Stomach (tissue), 9 donors: ENCODE data around the gene PHF1. TPM values are rescaled to one million over a fixed set of nuclear protein-coding genes. Genes with fewer than 3 reads are reported as not detected.
"Not testable (repeated sequence)": the region's sequence is repeated elsewhere in the genome, so short reads cannot be mapped to it uniquely, and the experiment has no call there.

Experiments
- DNase-seq, 2 donors: peaks; one replicate each; pipeline versions ENCODE4 v3.0.0 to v3.0.0-alpha.2; 2013 to 2019
- H3K27ac ChIP-seq, 5 donors: fragments of 200-600 bp in 4 of 5; sonication (generic) in 4 of 5; one replicate each; pipeline ENCODE4 v1.5.1; 2013 to 2019; ENCODE audit warnings: mild to moderate bottlenecking in 1 of 5, moderate library complexity in 1 of 5
- H3K27me3 ChIP-seq, 3 donors: fragments of 200-600 bp; sonication (generic); one replicate each; pipeline ENCODE4 v1.5.1; 2017 to 2019; ENCODE audit warnings: mixed run types in 1 of 3
- H3K36me3 ChIP-seq, 4 donors: fragments of 200-600 bp; sonication (generic); 1 replicate in 3 of 4; 2 replicates in 1 of 4; pipeline ENCODE4 v1.5.1; 2016 to 2019
- H3K4me1 ChIP-seq, 4 donors: fragments of 200-600 bp; sonication (generic); one replicate each; pipeline ENCODE4 v1.5.1; 2016 to 2019
- H3K4me3 ChIP-seq, 4 donors: fragments of 200-600 bp; sonication (generic) in 3 of 4; one replicate each; pipeline ENCODE4 v1.5.1; 2016 to 2019; ENCODE audit warnings: mild to moderate bottlenecking in 1 of 4
- H3K9me3 ChIP-seq, 4 donors: fragments of 200-600 bp; sonication (generic); one replicate each; pipeline ENCODE4 v1.5.1; 2016 to 2019
- EP300 ChIP-seq: sonication (generic); formaldehyde crosslinking; IDR thresholded peaks from one replicate; pipeline ENCODE4 v1.6.1; 2017; ENCODE audit warnings: antibody characterized with exemption
- POLR2A ChIP-seq, 4 donors: fragments of 450-650 bp; IDR thresholded peaks; one replicate each; pipeline ENCODE4 v1.6.1; 2016; ENCODE audit warnings: antibody characterized with exemption in 4 of 4, control low read depth in 2 of 4, mild to moderate bottlenecking in 1 of 4, moderate library complexity in 1 of 4
- POLR2AphosphoS5 ChIP-seq, 3 donors: sonication (generic); formaldehyde crosslinking; IDR thresholded peaks; one replicate each; pipeline ENCODE4 v1.6.1; 2016; ENCODE audit warnings: antibody characterized with exemption in 3 of 3
- WGBS, 5 donors: extraction: QIAGEN DNeasy Blood & Tissue Kit in 3 of 5; methylation state at CpG; one replicate each; pipeline versions ENCODE4 v1.1.5 to v1.1.7; 2013 to 2018; 5-methylcytosine and 5-hydroxymethylcytosine counted together
- intact Hi-C: fragments of 100-400 bp; cut with DNase I; formaldehyde crosslinking; loops from one replicate; pipeline ENCODE4 v1.15.1; 2023; ENCODE audit warnings: low total_unique reads
- polyA plus RNA-seq, 3 donors: library from polyadenylated mRNA; stranded (reverse); fragments of 200-250 nt; gene quantifications; one replicate each; pipeline ENCODE4 v1.2.3, GENCODE V29; 2013
- total RNA-seq, 5 donors: library from RNA; depleted of rRNA; stranded (reverse); fragments of >200 nt; gene quantifications; one replicate each; pipeline versions ENCODE4 v1.1.0 to v1.2.3, GENCODE V29; 2014 to 2016
- TF ChIP-seq, protein P1 (sequence below), 7 experiments: fragments of 450-650 bp in 4 of 7; fragments of 200-600 bp in 3 of 7; sonication (generic) in 3 of 7; IDR thresholded peaks; one replicate each; pipeline ENCODE4 v1.5.1; 2016 to 2019; ENCODE audit warnings: antibody characterized with exemption in 7 of 7, control low read depth in 2 of 7, mild to moderate bottlenecking in 1 of 7
- donor health status: healthy with polysubstance abuse.
- donor health status: Bipolar disorder and iron deficiency.
- donor health status: healthy.

Gene PHF1
- total and polyA plus RNA-seq, 8 donors = 22.0 to 125 (median 69.4) TPM

DNA sequence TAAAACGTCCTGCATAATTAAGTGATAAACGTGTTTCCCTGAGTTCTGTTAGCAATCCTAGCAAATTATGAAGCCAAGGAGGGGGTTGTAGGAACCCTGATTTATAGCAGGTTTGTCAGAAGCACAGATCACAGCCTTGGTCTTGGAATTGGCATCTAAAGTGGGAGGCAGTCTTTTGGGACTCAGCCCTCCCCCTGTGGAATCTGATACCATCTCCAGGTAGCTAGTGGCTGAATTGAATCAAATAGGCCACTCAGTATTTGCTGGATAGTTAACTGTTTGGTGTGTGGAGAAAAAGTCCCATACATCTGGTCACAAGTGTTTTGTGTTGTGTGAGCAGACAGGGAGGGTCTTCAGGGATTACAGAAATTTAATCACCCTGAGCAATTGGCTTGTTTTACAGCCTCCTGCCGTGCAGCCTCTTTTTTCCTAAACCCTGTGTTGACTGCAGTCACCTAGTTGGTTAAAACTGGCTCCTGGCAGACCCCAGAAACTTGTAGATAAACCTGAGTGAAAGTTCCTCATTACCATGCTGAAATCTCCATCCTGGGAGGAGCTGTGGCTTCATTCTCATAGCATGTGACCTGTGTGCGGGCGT lies 38.2 kb upstream of the PHF1 start:
- Histone ChIP-seq H3K4me1 (peaks cover 11 to 31% (median 18%) of the 10 kb centered on the region in 4 donors), H3K36me3 (no peaks in the 10 kb centered on the region), H3K9me3 (no peaks in the 10 kb centered on the region), H3K4me3 (no peak overlapping the region), H3K27ac (no peak overlapping the region), H3K27me3 (no peaks in the 10 kb centered on the region)
- no peak for TF ChIP-seq EP300
- no peak for TF ChIP-seq POLR2A (IDR thresholded peaks at IDR 0.05)
- TF ChIP-seq POLR2AphosphoS5 (IDR thresholded peaks at IDR 0.05) = no peak
- TF ChIP-seq, protein P1, sequence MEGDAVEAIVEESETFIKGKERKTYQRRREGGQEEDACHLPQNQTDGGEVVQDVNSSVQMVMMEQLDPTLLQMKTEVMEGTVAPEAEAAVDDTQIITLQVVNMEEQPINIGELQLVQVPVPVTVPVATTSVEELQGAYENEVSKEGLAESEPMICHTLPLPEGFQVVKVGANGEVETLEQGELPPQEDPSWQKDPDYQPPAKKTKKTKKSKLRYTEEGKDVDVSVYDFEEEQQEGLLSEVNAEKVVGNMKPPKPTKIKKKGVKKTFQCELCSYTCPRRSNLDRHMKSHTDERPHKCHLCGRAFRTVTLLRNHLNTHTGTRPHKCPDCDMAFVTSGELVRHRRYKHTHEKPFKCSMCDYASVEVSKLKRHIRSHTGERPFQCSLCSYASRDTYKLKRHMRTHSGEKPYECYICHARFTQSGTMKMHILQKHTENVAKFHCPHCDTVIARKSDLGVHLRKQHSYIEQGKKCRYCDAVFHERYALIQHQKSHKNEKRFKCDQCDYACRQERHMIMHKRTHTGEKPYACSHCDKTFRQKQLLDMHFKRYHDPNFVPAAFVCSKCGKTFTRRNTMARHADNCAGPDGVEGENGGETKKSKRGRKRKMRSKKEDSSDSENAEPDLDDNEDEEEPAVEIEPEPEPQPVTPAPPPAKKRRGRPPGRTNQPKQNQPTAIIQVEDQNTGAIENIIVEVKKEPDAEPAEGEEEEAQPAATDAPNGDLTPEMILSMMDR (IDR thresholded peaks at IDR 0.05) = no peak
- DNase-seq = no peak
- intact Hi-C loops = no loop called here
- WGBS, 5 donors = 41 to 52% (median 49%) methylated on average over 5 of the region's 5 CpGs

DNA sequence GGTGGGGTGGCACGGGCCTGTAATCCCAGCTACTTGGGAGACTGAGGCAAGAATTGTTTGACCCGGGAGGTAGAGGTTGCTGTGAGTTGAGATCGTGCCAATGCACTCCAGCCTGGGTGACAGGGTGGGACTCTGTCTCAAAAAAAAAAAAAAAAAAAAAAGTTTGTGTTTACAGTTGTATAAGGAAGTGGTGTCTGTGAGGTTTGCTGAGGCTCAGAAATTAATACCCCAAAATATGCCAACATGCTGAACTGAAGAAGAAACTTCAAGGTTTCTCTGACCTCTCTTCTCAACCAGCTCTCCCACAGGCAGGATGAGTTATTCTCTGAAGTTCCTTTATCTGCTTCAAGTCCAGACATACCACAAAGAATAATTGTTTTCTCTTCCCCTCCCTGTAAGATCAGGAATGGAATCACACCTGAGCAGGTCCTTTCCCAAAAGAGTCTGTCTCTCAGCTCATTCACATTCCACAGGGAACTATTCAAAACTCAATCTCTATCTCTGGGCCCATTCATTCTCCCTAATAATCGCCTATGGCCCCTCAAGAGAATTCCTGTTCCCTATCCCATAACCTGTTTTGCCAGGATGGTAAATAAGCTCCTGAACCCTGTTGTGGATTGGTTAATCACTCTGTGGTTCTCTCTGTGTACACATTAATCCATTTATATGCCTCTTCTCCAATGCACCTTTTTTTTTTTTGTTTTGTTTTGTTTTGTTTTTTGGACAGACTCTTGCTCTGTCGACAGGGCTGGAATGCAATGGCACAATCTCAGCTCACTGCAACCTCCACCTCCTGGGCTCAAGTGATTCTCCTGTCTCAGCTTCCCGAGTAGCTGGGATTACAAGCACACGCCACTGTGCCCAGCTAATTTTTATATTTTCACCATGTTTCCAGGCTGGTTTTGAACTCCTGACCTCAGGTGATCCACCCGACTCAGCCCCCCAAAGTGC lies 36.6 kb upstream of the PHF1 start:
- Histone ChIP-seq H3K4me1 (peaks cover 11 to 31% (median 18%) of the 10 kb centered on the region in 4 donors), H3K36me3 (no peaks in the 10 kb centered on the region), H3K27ac (peak overlapping the region in 3 of 5 donors; percentile 69 to 75 (median 73)), H3K4me3 (no peak overlapping the region), H3K27me3 (no peaks in the 10 kb centered on the region), H3K9me3 (no peaks in the 10 kb centered on the region)
- TF ChIP-seq, protein P1 (IDR thresholded peaks at IDR 0.05) = no peak
- TF ChIP-seq POLR2A (IDR thresholded peaks at IDR 0.05) (no peak), POLR2AphosphoS5 (IDR thresholded peaks at IDR 0.05) (no peak), EP300 (no peak)
- DNase-seq = no peak
- intact Hi-C loops = no loop called here
- WGBS, 5 donors = 57 to 68% (median 64%) methylated on average over 8 of the region's 8 CpGs

DNA sequence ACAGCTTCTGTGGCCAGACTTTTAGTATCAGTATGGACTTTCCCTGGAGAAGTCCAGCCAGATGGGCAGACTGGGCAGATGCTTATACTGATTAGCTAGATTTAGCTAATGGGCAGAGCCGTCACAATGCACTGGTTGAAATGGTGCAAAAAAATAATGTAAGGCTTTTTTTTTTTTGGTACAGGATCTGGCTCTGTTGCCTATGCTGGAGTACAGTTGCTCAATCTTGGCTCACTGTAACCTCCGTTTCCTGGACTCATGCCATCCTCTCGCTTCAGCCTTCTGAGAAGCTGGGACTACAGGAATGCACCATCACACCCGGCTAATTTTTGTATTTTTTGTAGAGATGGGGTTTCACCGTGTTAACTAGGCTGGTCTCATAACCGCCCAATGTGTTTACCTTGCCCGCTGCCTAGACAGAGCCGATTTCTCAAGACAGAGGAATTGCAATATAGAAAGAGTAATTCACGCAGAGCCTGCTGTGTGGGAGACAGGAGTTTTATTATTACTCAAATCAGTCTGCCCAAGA lies 35.6 kb upstream of the PHF1 start:
- TF ChIP-seq EP300 (no peak), POLR2A (IDR thresholded peaks at IDR 0.05) (no peak), POLR2AphosphoS5 (IDR thresholded peaks at IDR 0.05) (no peak)
- TF ChIP-seq, protein P1 (IDR thresholded peaks at IDR 0.05) = no peak

DNA sequence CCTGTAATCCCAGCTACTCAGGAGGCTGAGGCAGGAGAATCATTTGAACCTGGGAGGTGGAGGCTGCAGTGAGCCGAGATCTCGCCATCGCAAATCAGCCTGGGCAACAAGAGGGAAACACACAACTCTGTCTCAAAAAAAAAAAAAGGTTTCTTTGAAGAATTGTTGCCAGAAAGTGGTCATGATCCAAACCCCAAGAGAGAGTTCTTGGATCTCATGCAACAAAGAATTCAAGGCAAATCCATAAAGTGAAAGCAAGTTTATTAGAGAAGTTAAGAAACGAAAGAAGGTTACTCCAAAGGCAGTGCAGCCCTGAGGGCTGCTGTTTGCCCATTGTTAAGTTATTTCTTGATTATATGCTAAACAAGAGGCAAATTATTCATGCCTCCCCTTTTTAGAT lies 33.6 kb upstream of the PHF1 start:
- Histone ChIP-seq H3K27me3 (no peaks in the 10 kb centered on the region), H3K36me3 (no peaks in the 10 kb centered on the region), H3K4me3 (no peak overlapping the region), H3K9me3 (no peaks in the 10 kb centered on the region), H3K4me1 (peaks cover 11 to 31% (median 18%) of the 10 kb centered on the region in 4 donors), H3K27ac (no peak overlapping the region)
- intact Hi-C loops = no loop called here
- no peak for DNase-seq
- TF ChIP-seq, protein P1 (IDR thresholded peaks at IDR 0.05) = no peak
- TF ChIP-seq POLR2AphosphoS5 (IDR thresholded peaks at IDR 0.05) (no peak), POLR2A (IDR thresholded peaks at IDR 0.05) (no peak), EP300 (no peak)
- WGBS, 5 donors = 88 to 96% (median 91%) methylated on average over 4 of the region's 4 CpGs

More for the DNA sequence above, 35.6 kb upstream of the PHF1 start:
- peak; percentile 76 to 90 for DNase-seq
- Histone ChIP-seq H3K4me3 (peak overlapping the region in 1 of 4 donors; percentile 12), H3K27ac (peak overlapping the region in 4 of 5 donors; percentile 57 to 75 (median 71)), H3K36me3 (no peaks in the 10 kb centered on the region), H3K9me3 (no peaks in the 10 kb centered on the region), H3K27me3 (no peaks in the 10 kb centered on the region), H3K4me1 (peaks cover 11 to 31% (median 18%) of the 10 kb centered on the region in 4 donors)
- intact Hi-C loops = no loop called here
- 18 to 24% (median 22%) methylated on average over 8 to 9 of the region's 9 CpGs for WGBS, 5 donors

DNA sequence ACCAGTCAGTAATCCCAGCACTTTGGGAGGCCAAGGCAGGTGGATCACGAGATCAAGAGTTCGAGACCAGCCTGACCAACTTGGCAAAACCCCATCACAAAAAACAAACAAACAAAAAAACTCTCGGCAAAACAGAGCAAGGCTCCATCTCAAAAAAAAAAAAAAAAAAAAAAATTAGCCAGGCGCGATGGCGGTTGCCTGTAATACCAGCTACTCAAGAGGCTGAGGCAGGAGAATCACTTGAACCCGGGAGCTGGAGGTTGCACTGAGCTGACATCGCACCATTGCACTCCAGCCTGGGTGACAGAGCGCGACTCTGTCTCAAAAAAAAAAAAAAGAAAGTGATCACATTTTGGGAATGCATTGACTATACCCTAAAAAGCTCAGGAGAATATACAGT lies 31.6 kb upstream of the PHF1 start:
- H3K27ac ChIP-seq, H3K9me3 ChIP-seq, intact Hi-C loops, H3K27me3 ChIP-seq, H3K4me3 ChIP-seq, DNase-seq, H3K36me3 ChIP-seq: not testable (repeated sequence)
- peaks cover 11 to 29% (median 21%) of the 10 kb centered on the region in 4 donors for H3K4me1 ChIP-seq
- 93 to 96% (median 93%) methylated on average over 10 of the region's 10 CpGs for WGBS, 5 donors
